B cell (primary cell): ENCODE data around the gene MCM5. TPM values are rescaled to one million over a fixed set of nuclear protein-coding genes. Genes with fewer than 3 reads are reported as not detected.
"Not testable (repeated sequence)": the region's sequence is repeated elsewhere in the genome, so short reads cannot be mapped to it uniquely, and the experiment has no call there.

ENCODE experiments used
- ATAC-seq: fragments of 200-7000 bp; cut with Tn5 transposase; one replicate; pipeline ENCODE4 v1.10.0; 2021; ENCODE audit warnings: low read depth, mild to moderate bottlenecking, moderate number of reproducible peaks, moderate library complexity
- CTCF ChIA-PET: fragments of 350-600 bp; sonication (Branson Sonifier 250); formaldehyde crosslinking; loops from one replicate; lab custom pipeline; 2021; ENCODE audit warnings: antibody characterized with exemption, inconsistent platforms; lab: Charles Lee
- POLR2A ChIA-PET: fragments of 350-600 bp; sonication (Branson Sonifier 250); formaldehyde crosslinking; loops from one replicate; lab custom pipeline; 2021; ENCODE audit warnings: antibody characterized with exemption; lab: Charles Lee
- DNase-seq: peaks from one replicate; pipeline ENCODE4 v3.0.0; 2013
- H2AFZ ChIP-seq: 2 replicates; pipeline ENCODE4 v1.6.1; 2012; ENCODE audit warnings: mild to moderate bottlenecking, low read depth, low read length; ENCODE audit not compliant: insufficient read depth, poor library complexity, severe bottlenecking
- H3K27ac ChIP-seq, 2 donors: 1 replicate in 1 of 2; 2 replicates in 1 of 2; pipeline ENCODE4 v1.5.1; 2012 to 2013; ENCODE audit warnings: low read length in 2 of 2, mild to moderate bottlenecking in 2 of 2, moderate library complexity in 1 of 2
- H3K27me3 ChIP-seq, 4 experiments: fragments of 200-600 bp in 1 of 4; sonication (generic) in 1 of 4; replicated peaks in 1 of 4; 1 replicate in 2 of 4; 2 replicates in 2 of 4; pipeline versions ENCODE4 v1.6.1 to v1.7.0; 2013 to 2016; ENCODE audit warnings: low read length in 3 of 4, mild to moderate bottlenecking in 2 of 4, mixed read lengths in 1 of 4, moderate library complexity in 1 of 4; ENCODE audit not compliant: insufficient read depth in 4 of 4, control insufficient read depth in 3 of 4; ENCODE audit errors: control extremely low read depth in 1 of 4
- H3K36me3 ChIP-seq, 2 experiments: replicated peaks in 1 of 2; 1 replicate in 1 of 2; 2 replicates in 1 of 2; pipeline versions ENCODE4 v1.6.1 to v1.7.1; 2013; ENCODE audit warnings: low read length in 1 of 2; ENCODE audit not compliant: insufficient read depth in 2 of 2, control insufficient read depth in 1 of 2; ENCODE audit errors: control extremely low read depth in 1 of 2, extremely low read depth in 1 of 2
- H3K4me1 ChIP-seq, 2 donors: fragments of 200-600 bp in 1 of 2; sonication (generic) in 1 of 2; 1 replicate in 1 of 2; 2 replicates in 1 of 2; pipeline versions ENCODE4 v1.5.1 to v1.6.1; 2013 to 2017; ENCODE audit warnings: low read length in 2 of 2; ENCODE audit not compliant: control insufficient read depth in 2 of 2, insufficient read depth in 2 of 2
- H3K4me2 ChIP-seq: replicated peaks from 2 replicates; pipeline ENCODE3; 2012; ENCODE audit warnings: mild to moderate bottlenecking, low read depth, low read length; ENCODE audit not compliant: poor library complexity, severe bottlenecking
- H3K4me3 ChIP-seq, 5 experiments: fragments of 200-600 bp in 1 of 5; sonication (generic) in 1 of 5; 1 replicate in 3 of 5; 2 replicates in 2 of 5; pipeline versions ENCODE4 v1.5.1 to v1.7.0; 2011 to 2016; ENCODE audit warnings: low read length in 4 of 5, mild to moderate bottlenecking in 4 of 5, low read depth in 2 of 5, control low read depth in 1 of 5, moderate library complexity in 1 of 5; ENCODE audit not compliant: insufficient read depth in 1 of 5; ENCODE audit errors: control extremely low read depth in 1 of 5, extremely low read depth in 1 of 5
- H3K79me2 ChIP-seq: fragments of 200-600 bp; sonication (generic); one replicate; pipeline ENCODE4 v1.6.0; 2016; ENCODE audit warnings: low read length; ENCODE audit not compliant: control insufficient read depth, insufficient read depth
- H3K9ac ChIP-seq: fragments of 200-600 bp; sonication (generic); 2 replicates; pipeline ENCODE4 v1.6.1; 2017; ENCODE audit warnings: mild to moderate bottlenecking, low read length, moderate library complexity
- H3K9me3 ChIP-seq, 3 donors: one replicate each; pipeline versions ENCODE4 v1.6.1 to v1.7.1; 2013; ENCODE audit warnings: low read length in 2 of 3; ENCODE audit not compliant: control insufficient read depth in 2 of 3, insufficient read depth in 1 of 3; ENCODE audit errors: control extremely low read depth in 1 of 3
- H4K20me1 ChIP-seq: 2 replicates; pipeline ENCODE4 v1.6.0; 2012; ENCODE audit warnings: mild to moderate bottlenecking, low read length; ENCODE audit not compliant: insufficient read depth, control insufficient read depth, poor library complexity, severe bottlenecking
- H3K27ac Mint-ChIP-seq: one replicate; pipeline ENCODE4 v1.8.0; 2021; ENCODE audit warnings: mixed read lengths
- H3K27me3 Mint-ChIP-seq: one replicate; pipeline ENCODE4 v1.8.0; 2021; ENCODE audit warnings: mixed read lengths
- H3K4me1 Mint-ChIP-seq: one replicate; pipeline ENCODE4 v1.8.0; 2021; ENCODE audit warnings: mixed read lengths
- H3K4me3 Mint-ChIP-seq: one replicate; pipeline ENCODE4 v1.8.0; 2021; ENCODE audit warnings: mixed read lengths
- H3K9me3 Mint-ChIP-seq: one replicate; pipeline ENCODE4 v1.8.0; 2022; ENCODE audit warnings: mixed read lengths; ENCODE audit not compliant: insufficient read depth
- EZH2 ChIP-seq: IDR thresholded peaks from 2 replicates; pipeline ENCODE4 v1.6.1; 2012; ENCODE audit warnings: borderline replicate concordance, low read depth, mild to moderate bottlenecking, moderate library complexity, low read length; ENCODE audit not compliant: insufficient read depth, poor library complexity, severe bottlenecking
- WGBS: methylation state at CpG from one replicate; pipeline ENCODE4 v1.1.5; 2013; ENCODE audit warnings: missing lambda C conversion rate; ENCODE audit not compliant: insufficient coverage; 5-methylcytosine and 5-hydroxymethylcytosine counted together
- intact Hi-C: fragments of 100-400 bp; cut with micrococcal nuclease; formaldehyde crosslinking; loops from one replicate; pipeline ENCODE4 v1.10.0; 2022
- polyA plus RNA-seq: library from polyadenylated mRNA; depleted of rRNA; stranded (reverse); fragments of >200 nt; gene quantifications from 2 replicates; pipeline ENCODE4 v1.2.3, GENCODE V29; 2012
- total RNA-seq, 2 donors: library from RNA; stranded (reverse); fragments of 120-200 nt in 1 of 2; gene quantifications; 1 replicate in 1 of 2; 2 replicates in 1 of 2; pipeline versions ENCODE4 v1.2.3 to v1.2.4, GENCODE V29; 2013 to 2022
- TF ChIP-seq, protein P1 (sequence below): fragments of 200-600 bp; IDR thresholded peaks from one replicate; pipeline ENCODE4 v1.8.0; 2022; ENCODE audit warnings: antibody characterized with exemption, mild to moderate bottlenecking

MCM5 gene
- total and polyA plus RNA-seq, 2 donors (not counting 1 experiment from before 2014, with no cell fraction given), result 112 to 203 TPM

DNA sequence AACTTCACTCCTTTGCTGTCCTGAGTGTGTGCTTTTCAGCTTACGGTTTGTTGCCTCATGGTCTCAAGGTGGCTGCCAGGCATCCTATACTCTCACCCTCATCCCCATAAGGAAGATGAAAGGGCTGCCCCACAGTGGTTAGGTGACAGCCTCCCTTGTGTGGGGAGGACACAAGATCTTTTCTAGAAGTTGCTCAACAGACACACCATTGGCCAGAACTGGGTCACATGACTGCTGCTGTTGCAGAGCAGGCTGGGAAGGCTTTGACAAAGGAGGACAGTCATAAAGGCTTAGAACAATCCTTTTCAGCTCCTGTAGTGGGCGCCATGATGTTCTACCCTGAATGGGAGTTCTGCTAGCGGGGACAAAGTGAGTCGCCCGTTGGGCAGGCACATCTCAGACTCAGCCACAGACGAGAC lies 71.0 kb downstream of the MCM5 start:
- Mint-ChIP-seq H3K4me1 (no peaks in the 10 kb centered on the region), H3K27ac (no peak overlapping the region), H3K4me3 (no peak overlapping the region), H3K9me3 (no peaks in the 10 kb centered on the region), H3K27me3 (peaks cover 13% of the 10 kb centered on the region)
- H3K4me1 ChIP-seq, result no peaks in the 10 kb centered on the region
- WGBS, result 100% methylated on average over 5 of the region's 6 CpGs
- no peaks in the 10 kb centered on the region for H4K20me1 ChIP-seq
- TF ChIP-seq EZH2, result no peak
- TF ChIP-seq, protein P1, sequence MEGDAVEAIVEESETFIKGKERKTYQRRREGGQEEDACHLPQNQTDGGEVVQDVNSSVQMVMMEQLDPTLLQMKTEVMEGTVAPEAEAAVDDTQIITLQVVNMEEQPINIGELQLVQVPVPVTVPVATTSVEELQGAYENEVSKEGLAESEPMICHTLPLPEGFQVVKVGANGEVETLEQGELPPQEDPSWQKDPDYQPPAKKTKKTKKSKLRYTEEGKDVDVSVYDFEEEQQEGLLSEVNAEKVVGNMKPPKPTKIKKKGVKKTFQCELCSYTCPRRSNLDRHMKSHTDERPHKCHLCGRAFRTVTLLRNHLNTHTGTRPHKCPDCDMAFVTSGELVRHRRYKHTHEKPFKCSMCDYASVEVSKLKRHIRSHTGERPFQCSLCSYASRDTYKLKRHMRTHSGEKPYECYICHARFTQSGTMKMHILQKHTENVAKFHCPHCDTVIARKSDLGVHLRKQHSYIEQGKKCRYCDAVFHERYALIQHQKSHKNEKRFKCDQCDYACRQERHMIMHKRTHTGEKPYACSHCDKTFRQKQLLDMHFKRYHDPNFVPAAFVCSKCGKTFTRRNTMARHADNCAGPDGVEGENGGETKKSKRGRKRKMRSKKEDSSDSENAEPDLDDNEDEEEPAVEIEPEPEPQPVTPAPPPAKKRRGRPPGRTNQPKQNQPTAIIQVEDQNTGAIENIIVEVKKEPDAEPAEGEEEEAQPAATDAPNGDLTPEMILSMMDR, result no peak
- no peak overlapping the region for H3K9ac ChIP-seq
- ATAC-seq (no peak), DNase-seq (no peak)
- H3K27me3 ChIP-seq, result peaks cover 0 to under 1% (median 0%) of the 10 kb centered on the region in 4 experiments
- no peaks in the 10 kb centered on the region for H3K79me2 ChIP-seq
- no peak overlapping the region for H3K4me3 ChIP-seq
- no peak overlapping the region for H2AFZ ChIP-seq
- H3K9me3 ChIP-seq, result peaks cover 0 to 11% (median 5%) of the 10 kb centered on the region in 3 donors
- no peak overlapping the region for H3K4me2 ChIP-seq
- no peaks in the 10 kb centered on the region for H3K36me3 ChIP-seq
- intact Hi-C loops, result no loop called here
- POLR2A ChIA-PET, result no interaction called here
- CTCF ChIA-PET, result no interaction called here
- H3K27ac ChIP-seq, result no peak overlapping the region

DNA sequence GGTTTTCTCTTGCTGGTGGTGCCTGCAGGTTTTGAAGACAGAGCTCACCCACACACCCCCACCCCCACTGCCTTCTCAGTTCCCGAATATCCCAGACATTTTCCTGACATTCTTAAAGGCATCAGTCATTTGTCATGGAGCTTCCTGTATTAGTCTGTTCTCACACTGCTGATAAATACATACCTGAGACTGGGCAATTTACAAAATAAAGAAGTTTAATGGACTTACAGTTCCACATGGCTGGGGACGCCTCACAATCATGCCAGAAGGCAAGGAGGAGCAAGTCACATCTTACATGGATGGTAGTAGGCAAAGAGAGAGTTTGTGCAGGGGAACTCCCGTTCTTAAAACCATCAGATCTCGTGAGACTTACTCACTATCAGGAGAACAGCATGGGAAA lies 71.6 kb downstream of the MCM5 start:
- WGBS, result 90% methylated on average over 2 of the region's 4 CpGs
- H3K4me1 Mint-ChIP-seq, H3K27ac Mint-ChIP-seq, ATAC-seq, H3K79me2 ChIP-seq, intact Hi-C loops, H3K27me3 ChIP-seq, H3K4me3 ChIP-seq, H3K27ac ChIP-seq, POLR2A ChIA-PET, H4K20me1 ChIP-seq, DNase-seq, H3K9me3 Mint-ChIP-seq, H3K4me1 ChIP-seq, CTCF ChIA-PET, H2AFZ ChIP-seq, H3K36me3 ChIP-seq, H3K9ac ChIP-seq, H3K4me3 Mint-ChIP-seq, H3K4me2 ChIP-seq: not testable (repeated sequence)
- H3K27me3 Mint-ChIP-seq, result peaks cover 16% of the 10 kb centered on the region
- H3K9me3 ChIP-seq, result peaks cover 0 to 11% (median 5%) of the 10 kb centered on the region in 3 donors
